MCF 10A (cell line): ENCODE data around the gene PCCA. TPM values are rescaled to one million over a fixed set of nuclear protein-coding genes. Genes with fewer than 3 reads are reported as not detected.

Experiments used
- BruUV-seq: library from RNA; stranded (reverse); fragments of 400-500 nt; replicated peaks from 2 replicates; lab custom pipeline; 2021; lab: Mats Ljungman, UMichigan
- CTCF ChIA-PET: fragments of 300-600 bp; sonication (Branson Sonifier 250); formaldehyde crosslinking; extraction: SDS; loops from one replicate; lab custom pipeline; 2021; ENCODE audit warnings: antibody characterized with exemption, inconsistent platforms; lab: Yijun Ruan, JAX
- POLR2A ChIA-PET: fragments of 300-600, 350-650 bp; sonication (Branson Sonifier 250); formaldehyde crosslinking; extraction: SDS; loops from one replicate; lab custom pipeline; 2020; ENCODE audit warnings: antibody characterized with exemption, inconsistent platforms; lab: Yijun Ruan, JAX
- DNase-seq: peaks from one replicate; pipeline ENCODE4 v3.0.0-alpha.2; 2018; ENCODE audit not compliant: unreplicated experiment
- H3K27ac Mint-ChIP-seq: one replicate; pipeline ENCODE4 v1.8.0; 2022; ENCODE audit warnings: mild to moderate bottlenecking, low read depth, mixed read lengths; ENCODE audit not compliant: unreplicated experiment
- H3K27me3 Mint-ChIP-seq: one replicate; pipeline ENCODE4 v1.8.0; 2022; ENCODE audit warnings: mixed read lengths; ENCODE audit not compliant: insufficient read depth, unreplicated experiment
- H3K36me3 Mint-ChIP-seq: one replicate; pipeline ENCODE4 v1.8.0; 2022; ENCODE audit warnings: mild to moderate bottlenecking, moderate library complexity, mixed read lengths; ENCODE audit not compliant: insufficient read depth, unreplicated experiment
- H3K4me1 Mint-ChIP-seq: one replicate; pipeline ENCODE4 v1.8.0; 2022; ENCODE audit warnings: mixed read lengths; ENCODE audit not compliant: insufficient read depth, unreplicated experiment
- H3K4me3 Mint-ChIP-seq: one replicate; pipeline ENCODE4 v1.8.0; 2022; ENCODE audit warnings: mild to moderate bottlenecking, moderate library complexity, mixed read lengths; ENCODE audit not compliant: unreplicated experiment
- H3K9me3 Mint-ChIP-seq: one replicate; pipeline ENCODE4 v1.8.0; 2022; ENCODE audit warnings: mixed read lengths; ENCODE audit not compliant: unreplicated experiment
- CTCF ChIP-seq: fragments of 200-600 bp; IDR thresholded peaks from one replicate; pipeline ENCODE4 v1.8.0; 2022; ENCODE audit warnings: antibody characterized with exemption, mild to moderate bottlenecking; ENCODE audit not compliant: unreplicated experiment
- intact Hi-C: fragments of 100-400 bp; cut with micrococcal nuclease; formaldehyde crosslinking; loops from 2 replicates; pipeline ENCODE4 v1.14.1; 2022
- total RNA-seq: library from RNA; stranded (reverse); gene quantifications from 2 replicates; pipeline ENCODE4 v1.2.3, GENCODE V29; 2022

PCCA gene
- total RNA-seq, 1 experiment from 2014 or later, result 23.4 TPM

GRCh38 chr13:100290165-100290801, 201.4 kb downstream of the PCCA start:
- Mint-ChIP-seq H3K36me3 (no peaks in the 10 kb centered on the region), H3K9me3 (no peaks in the 10 kb centered on the region), H3K27me3 (no peaks in the 10 kb centered on the region), H3K27ac (peak overlapping the region; percentile 17), H3K4me1 (no peaks in the 10 kb centered on the region), H3K4me3 (no peak overlapping the region)
- ChIA-PET CTCF (interaction anchor here (0.7 kb wide), 1 partner anchor 831 kb away, joined by 3 read pairs; no protein-coding TSS in a partner anchor), POLR2A (interaction anchor here (0.7 to 2.0 kb wide), 4 partner anchors 12 to 140 kb away, joined by 3 to 6 read pairs (median 3); no protein-coding TSS in a partner anchor)
- no peak for DNase-seq
- intact Hi-C loops, result no loop called here
- no TSS peak for BruUV-seq
- TF ChIP-seq CTCF, result no peak

GRCh38 chr13:100291624-100292023, 202.7 kb downstream of the PCCA start:
- intact Hi-C loops, result no loop called here
- POLR2A ChIA-PET, result interaction anchor here (1.7 kb wide), 1 partner anchor 10 kb away, joined by 7 read pairs; no protein-coding TSS in a partner anchor
- no TSS peak for BruUV-seq
- no peak for TF ChIP-seq CTCF
- H3K4me3 Mint-ChIP-seq, result no peak overlapping the region
- CTCF ChIA-PET, result interaction anchor here (0.5 to 0.6 kb wide), 2 partner anchors 152 to 223 kb away, joined by 3 to 4 read pairs; no protein-coding TSS in a partner anchor
- no peaks in the 10 kb centered on the region for H3K36me3 Mint-ChIP-seq
- no peak for DNase-seq
- no peaks in the 10 kb centered on the region for H3K9me3 Mint-ChIP-seq
- H3K4me1 Mint-ChIP-seq, result no peaks in the 10 kb centered on the region
- no peaks in the 10 kb centered on the region for H3K27me3 Mint-ChIP-seq
- H3K27ac Mint-ChIP-seq, result no peak overlapping the region

- ChIA-PET CTCF (no interaction called here), POLR2A (no interaction called here)
- no TSS peak for BruUV-seq
- Mint-ChIP-seq H3K27ac (no peak overlapping the region), H3K4me3 (no peak overlapping the region), H3K27me3 (no peaks in the 10 kb centered on the region), H3K9me3 (no peaks in the 10 kb centered on the region), H3K4me1 (peaks cover 8% of the 10 kb centered on the region), H3K36me3 (no peaks in the 10 kb centered on the region)
- intact Hi-C loops, result no loop called here
- DNase-seq, result no peak
- TF ChIP-seq CTCF, result no peak
Measured at GRCh38 chr13:100297413-100297812, 208.5 kb downstream of the PCCA start.

- Mint-ChIP-seq H3K27ac (no peak overlapping the region), H3K27me3 (no peaks in the 10 kb centered on the region), H3K36me3 (no peaks in the 10 kb centered on the region), H3K9me3 (no peaks in the 10 kb centered on the region), H3K4me1 (peaks cover 8% of the 10 kb centered on the region), H3K4me3 (no peak overlapping the region)
- no peak for TF ChIP-seq CTCF
- no peak for DNase-seq
- intact Hi-C loops, result no loop called here
- POLR2A ChIA-PET, result no interaction called here
- BruUV-seq, result no TSS peak
- CTCF ChIA-PET, result interaction anchor here (0.8 kb wide), 1 partner anchor 382 kb away, joined by 3 read pairs; no protein-coding TSS in a partner anchor
Measured at GRCh38 chr13:100298116-100298681, 209.3 kb downstream of the PCCA start.
